SJSA1 (cell line): ENCODE data around the gene KDM5B. TPM values are rescaled to one million over a fixed set of nuclear protein-coding genes. Genes with fewer than 3 reads are reported as not detected.
"Not testable (repeated sequence)": the region's sequence is repeated elsewhere in the genome, so short reads cannot be mapped to it uniquely, and the experiment has no call there.

Source experiments
- DNase-seq, 2 experiments: peaks; one replicate each; pipeline ENCODE4 v3.0.0-alpha.2; 2015 to 2020; ENCODE audit warnings: low spot score in 2 of 2, low read depth in 1 of 2
- H3K27ac ChIP-seq: fragments of 250-450 bp; sonication (Bioruptor Pico); 2 replicates; pipeline ENCODE4 v1.5.1; 2020; ENCODE audit warnings: mild to moderate bottlenecking, moderate library complexity
- H3K27me3 ChIP-seq: fragments of 250-450 bp; sonication (Bioruptor Pico); replicated peaks from 2 replicates; pipeline ENCODE4 v1.5.1; 2020; ENCODE audit warnings: mild to moderate bottlenecking, moderate library complexity
- H3K36me3 ChIP-seq: fragments of 250-450 bp; sonication (Bioruptor Pico); 2 replicates; pipeline ENCODE4 v1.5.1; 2020; ENCODE audit warnings: mild to moderate bottlenecking
- H3K4me1 ChIP-seq: fragments of 250-450 bp; sonication (Bioruptor Pico); replicated peaks from 2 replicates; pipeline ENCODE4 v1.6.1; 2021; ENCODE audit warnings: mild to moderate bottlenecking
- H3K4me3 ChIP-seq: fragments of 250-450 bp; sonication (Bioruptor Pico); 2 replicates; pipeline ENCODE4 v1.5.1; 2020; ENCODE audit warnings: mild to moderate bottlenecking
- H3K9me3 ChIP-seq: fragments of 250-450 bp; sonication (Bioruptor Pico); replicated peaks from 2 replicates; pipeline ENCODE4 v1.5.1; 2020; ENCODE audit warnings: mild to moderate bottlenecking
- total RNA-seq: library from RNA; depleted of rRNA; stranded (reverse); fragments of >200 nt; shearing (Covaris generic); gene quantifications from 2 replicates; pipeline ENCODE4 v1.2.3, GENCODE V29; 2014

The KDM5B gene
- total RNA-seq, 1 experiment from 2014 or later = 34.2 TPM

GRCh38 chr1:202791077-202791747, 17.0 kb downstream of the KDM5B start:
- Histone ChIP-seq H3K27me3 (no peaks in the 10 kb centered on the region), H3K4me3 (no peak overlapping the region), H3K36me3 (no peaks in the 10 kb centered on the region), H3K9me3 (no peaks in the 10 kb centered on the region), H3K4me1 (no peaks in the 10 kb centered on the region), H3K27ac (no peak overlapping the region)
- no peak for DNase-seq

DNA sequence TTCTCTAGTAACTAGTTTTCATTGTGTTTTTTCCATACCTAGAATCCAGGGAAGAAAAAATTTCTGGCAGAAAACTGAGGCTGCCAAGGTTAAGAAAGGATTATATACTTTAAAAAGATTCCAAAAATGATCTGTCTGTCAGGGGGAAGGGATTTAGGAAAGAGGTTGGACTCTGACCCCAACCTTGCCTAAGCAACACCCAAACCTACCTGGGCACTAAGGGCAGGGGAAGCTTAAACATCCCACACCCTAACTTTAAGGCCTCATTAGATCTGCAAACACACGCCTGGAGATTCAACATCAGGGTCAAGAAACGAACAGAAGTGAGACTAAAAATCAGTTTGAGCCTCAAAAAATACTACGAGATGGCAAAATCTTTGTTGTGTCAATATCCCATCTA, 19.4 kb downstream of the KDM5B start:
- Histone ChIP-seq H3K36me3 (no peaks in the 10 kb centered on the region), H3K4me1 (no peaks in the 10 kb centered on the region), H3K27me3 (no peaks in the 10 kb centered on the region), H3K27ac (no peak overlapping the region), H3K4me3 (no peak overlapping the region), H3K9me3 (no peaks in the 10 kb centered on the region)
- DNase-seq = no peak

- Histone ChIP-seq H3K36me3 (no peaks in the 10 kb centered on the region), H3K27me3 (no peaks in the 10 kb centered on the region), H3K9me3 (no peaks in the 10 kb centered on the region), H3K4me3 (no peak overlapping the region), H3K27ac (no peak overlapping the region), H3K4me1 (no peaks in the 10 kb centered on the region)
- DNase-seq = no peak
These were observed 21.4 kb downstream of the KDM5B start for GRCh38 chr1:202786804-202787203.

GRCh38 chr1:202781180-202781579, 27.0 kb downstream of the KDM5B start:
- H3K4me1 ChIP-seq = no peaks in the 10 kb centered on the region
- no peaks in the 10 kb centered on the region for H3K27me3 ChIP-seq
- no peak overlapping the region for H3K4me3 ChIP-seq
- peaks cover under 1% of the 10 kb centered on the region; the same call in 1 of the 2 replicates for H3K36me3 ChIP-seq
- H3K27ac ChIP-seq = no peak overlapping the region
- H3K9me3 ChIP-seq = no peaks in the 10 kb centered on the region
- DNase-seq = no peak

- no peak for DNase-seq
- Histone ChIP-seq H3K4me3 (no peak overlapping the region), H3K4me1 (no peaks in the 10 kb centered on the region), H3K27ac (no peak overlapping the region), H3K9me3 (no peaks in the 10 kb centered on the region), H3K27me3 (no peaks in the 10 kb centered on the region), H3K36me3 (peaks cover 37% of the 10 kb centered on the region)
These were observed 38.1 kb downstream of the KDM5B start for GRCh38 chr1:202770135-202770534.

- no peak for DNase-seq
- Histone ChIP-seq H3K27ac (no peak overlapping the region), H3K4me3 (no peak overlapping the region), H3K4me1 (no peaks in the 10 kb centered on the region), H3K36me3 (peaks cover 45% of the 10 kb centered on the region), H3K27me3 (no peaks in the 10 kb centered on the region), H3K9me3 (no peaks in the 10 kb centered on the region)
These were observed 42.5 kb downstream of the KDM5B start for GRCh38 chr1:202765721-202766120.

GRCh38 chr1:202762019-202762418, 46.2 kb downstream of the KDM5B start:
- no peak for DNase-seq
- Histone ChIP-seq H3K4me3 (no peak overlapping the region), H3K9me3 (no peaks in the 10 kb centered on the region), H3K27me3 (no peaks in the 10 kb centered on the region), H3K36me3 (peaks cover 76% of the 10 kb centered on the region), H3K4me1 (no peaks in the 10 kb centered on the region), H3K27ac (no peak overlapping the region)

DNA sequence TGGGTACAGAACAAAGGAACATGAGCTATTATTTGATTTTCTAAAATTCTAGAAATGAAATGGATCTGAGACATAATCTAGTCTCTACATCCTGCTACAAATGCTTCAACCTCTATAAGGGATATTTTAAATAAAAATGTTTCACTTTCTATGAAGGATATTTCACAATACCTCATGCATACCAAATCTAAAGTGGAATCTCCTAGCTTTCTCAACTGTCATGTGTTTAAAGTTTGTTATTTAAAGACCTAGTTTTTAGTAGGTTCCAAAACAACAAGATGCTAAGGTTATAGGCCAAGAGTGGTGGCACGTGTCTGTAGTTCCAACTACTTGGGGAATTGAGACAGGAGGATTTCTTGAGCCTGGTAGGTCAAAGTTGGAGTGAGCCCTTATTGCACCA, 47.6 kb downstream of the KDM5B start:
- Histone ChIP-seq H3K27ac (no peak overlapping the region), H3K4me1 (no peaks in the 10 kb centered on the region), H3K9me3 (no peaks in the 10 kb centered on the region), H3K27me3 (no peaks in the 10 kb centered on the region), H3K36me3 (peaks cover 79% of the 10 kb centered on the region), H3K4me3 (no peak overlapping the region)
- no peak for DNase-seq

- DNase-seq = no peak
- Histone ChIP-seq H3K4me3 (no peak overlapping the region), H3K9me3 (no peaks in the 10 kb centered on the region), H3K4me1 (no peaks in the 10 kb centered on the region), H3K27me3 (no peaks in the 10 kb centered on the region), H3K36me3 (peaks cover 92% of the 10 kb centered on the region), H3K27ac (no peak overlapping the region)
These were observed 51.8 kb downstream of the KDM5B start for GRCh38 chr1:202756391-202756790.

DNA sequence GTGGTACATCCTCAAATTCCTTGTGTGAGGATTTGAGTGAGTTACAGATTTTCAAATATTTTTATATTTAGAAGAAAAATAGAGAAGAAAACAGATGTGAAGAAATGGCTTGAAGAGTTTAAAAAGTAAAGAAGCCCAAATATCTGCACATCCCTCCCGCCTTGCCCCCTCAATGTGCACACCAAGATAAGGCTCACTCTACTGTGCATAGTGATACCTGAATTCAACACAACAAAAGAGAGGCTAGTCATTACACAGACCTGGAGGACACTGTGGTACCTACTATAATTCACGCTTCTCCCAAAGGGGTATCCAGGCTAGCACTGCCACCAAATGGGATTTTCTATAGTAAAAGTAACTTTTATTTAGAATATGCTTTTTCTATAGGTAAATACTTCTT, 53.9 kb downstream of the KDM5B start:
- Histone ChIP-seq H3K4me3 (no peak overlapping the region), H3K36me3 (peaks cover 86% of the 10 kb centered on the region), H3K27ac (no peak overlapping the region), H3K27me3 (no peaks in the 10 kb centered on the region), H3K9me3 (no peaks in the 10 kb centered on the region), H3K4me1 (no peaks in the 10 kb centered on the region)
- DNase-seq = no peak

DNA sequence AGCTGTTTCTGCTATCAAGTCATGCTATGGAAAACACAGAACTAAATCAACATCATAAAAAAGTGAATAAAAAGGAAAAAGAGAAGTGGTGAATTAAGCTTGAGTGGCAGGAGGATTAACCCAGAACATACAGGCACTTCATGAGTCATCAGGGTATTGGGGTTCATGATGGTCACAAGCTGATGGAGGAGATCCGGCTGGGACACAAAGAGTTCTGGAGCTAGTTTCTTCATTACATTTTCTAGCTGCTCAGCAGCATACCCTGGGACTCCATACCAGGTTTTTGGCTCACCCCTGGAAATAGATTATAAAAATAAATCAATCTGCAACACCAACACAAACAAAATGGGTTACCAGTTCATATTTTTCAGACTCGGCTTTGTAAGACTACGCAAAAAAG, 55.4 kb downstream of the KDM5B start:
- peaks cover 79% of the 10 kb centered on the region for H3K36me3 ChIP-seq
- no peaks in the 10 kb centered on the region for H3K27me3 ChIP-seq
- H3K27ac ChIP-seq = no peak overlapping the region
- no peak for DNase-seq
- no peaks in the 10 kb centered on the region for H3K4me1 ChIP-seq
- H3K9me3 ChIP-seq = no peaks in the 10 kb centered on the region
- no peak overlapping the region for H3K4me3 ChIP-seq

- no peak for DNase-seq
- H3K36me3 ChIP-seq = peaks cover 75% of the 10 kb centered on the region
These were observed 57.5 kb downstream of the KDM5B start for GRCh38 chr1:202750761-202751160.

DNA sequence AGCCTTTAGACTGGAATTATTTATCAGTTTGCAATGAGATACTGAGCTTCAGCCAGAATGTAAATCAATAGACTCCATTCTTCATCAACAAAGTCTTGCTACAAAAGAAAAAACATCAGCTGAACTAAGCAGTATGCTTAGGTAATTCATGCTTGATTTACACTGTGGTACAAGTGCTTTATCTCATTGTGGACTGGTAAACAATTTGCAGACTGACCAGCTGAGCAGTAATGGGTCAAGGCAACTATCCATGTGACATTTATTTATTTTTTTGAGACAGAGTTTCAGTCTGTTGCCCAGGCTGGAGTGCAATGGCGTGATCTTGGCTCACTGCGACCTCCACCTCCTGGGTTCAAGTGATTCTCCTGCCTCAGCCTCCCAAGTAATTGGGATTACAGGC, 58.2 kb downstream of the KDM5B start:
- no peaks in the 10 kb centered on the region for H3K27me3 ChIP-seq
- no peaks in the 10 kb centered on the region for H3K4me1 ChIP-seq
- no peak overlapping the region for H3K4me3 ChIP-seq
- H3K9me3 ChIP-seq = no peaks in the 10 kb centered on the region
- no peak for DNase-seq
- H3K36me3 ChIP-seq = peaks cover 75% of the 10 kb centered on the region
- no peak overlapping the region for H3K27ac ChIP-seq

More at GRCh38 chr1:202750761-202751160, 57.5 kb downstream of the KDM5B start:
- no peak overlapping the region for H3K27ac ChIP-seq
- H3K4me1 ChIP-seq = no peaks in the 10 kb centered on the region
- no peaks in the 10 kb centered on the region for H3K9me3 ChIP-seq
- H3K27me3 ChIP-seq = no peaks in the 10 kb centered on the region
- H3K4me3 ChIP-seq = no peak overlapping the region

GRCh38 chr1:202745323-202745888, 62.8 kb downstream of the KDM5B start:
- Histone ChIP-seq H3K9me3 (no peaks in the 10 kb centered on the region), H3K27me3 (no peaks in the 10 kb centered on the region), H3K36me3 (peaks cover 78% of the 10 kb centered on the region), H3K27ac (no peak overlapping the region), H3K4me3 (no peak overlapping the region), H3K4me1 (no peaks in the 10 kb centered on the region)
- no peak for DNase-seq

GRCh38 chr1:202744770-202745169, 63.5 kb downstream of the KDM5B start:
- H3K36me3 ChIP-seq = peaks cover 71% of the 10 kb centered on the region
- H3K4me3 ChIP-seq, DNase-seq, H3K4me1 ChIP-seq, H3K9me3 ChIP-seq, H3K27me3 ChIP-seq, H3K27ac ChIP-seq: not testable (repeated sequence)
